ENCODE data around the gene TMEM181.
"Not testable (repeated sequence)": the region's sequence is repeated elsewhere in the genome, so short reads cannot be mapped to it uniquely, and the experiment has no call there.

The TMEM181 gene

GRCh38 chr6:158656986-158657385 lies 97.1 kb downstream of the TMEM181 start:
- FAIRE-seq; DNase-seq (ENCODE audit: low spot score): not testable (repeated sequence)

GRCh38 chr6:158660333-158660754 lies 100.5 kb downstream of the TMEM181 start:
- FAIRE-seq: no peak
- peak; percentile 48 for DNase-seq (ENCODE audit: low spot score)

GRCh38 chr6:158661156-158661685 lies 101.3 kb downstream of the TMEM181 start:
- no peak for DNase-seq (ENCODE audit: low spot score)

GRCh38 chr6:158662607-158662953 lies 102.7 kb downstream of the TMEM181 start:
- FAIRE-seq: no peak
- DNase-seq (ENCODE audit: low spot score): no peak

More at GRCh38 chr6:158661156-158661685, 101.3 kb downstream of the TMEM181 start:
- no peak for FAIRE-seq

- DNase-seq (ENCODE audit: low spot score) (no peak), FAIRE-seq (no peak)
Measured at GRCh38 chr6:158662954-158663624, 103.2 kb downstream of the TMEM181 start.

- FAIRE-seq: no peak
- DNase-seq (ENCODE audit: low spot score): no peak
Measured at GRCh38 chr6:158663625-158664165, 103.8 kb downstream of the TMEM181 start.

- FAIRE-seq (no peak), DNase-seq (ENCODE audit: low spot score) (no peak)
Measured at GRCh38 chr6:158665332-158665731, 105.4 kb downstream of the TMEM181 start.

GRCh38 chr6:158666628-158667359 lies 106.9 kb downstream of the TMEM181 start:
- DNase-seq (ENCODE audit: low spot score) (no peak), FAIRE-seq (no peak)

GRCh38 chr6:158667360-158667981 lies 107.6 kb downstream of the TMEM181 start:
- DNase-seq (ENCODE audit: low spot score) (no peak), FAIRE-seq (no peak)

GRCh38 chr6:158668707-158669103 lies 108.8 kb downstream of the TMEM181 start:
- FAIRE-seq: no peak
- no peak for DNase-seq (ENCODE audit: low spot score)

- no peak for DNase-seq (ENCODE audit: low spot score)
- no peak for FAIRE-seq
Measured at GRCh38 chr6:158669145-158670035, 109.5 kb downstream of the TMEM181 start.

GRCh38 chr6:158672119-158672518 lies 112.2 kb downstream of the TMEM181 start:
- DNase-seq (ENCODE audit: low spot score); FAIRE-seq: not testable (repeated sequence)

- no peak for DNase-seq (ENCODE audit: low spot score)
- FAIRE-seq: no peak
Measured at GRCh38 chr6:158672726-158673125, 112.8 kb downstream of the TMEM181 start.

GRCh38 chr6:158674342-158675131 lies 114.6 kb downstream of the TMEM181 start:
- FAIRE-seq: no peak

GRCh38 chr6:158677094-158677493 lies 117.2 kb downstream of the TMEM181 start:
- FAIRE-seq; DNase-seq (ENCODE audit: low spot score): not testable (repeated sequence)

More at GRCh38 chr6:158674342-158675131, 114.6 kb downstream of the TMEM181 start:
- no peak for DNase-seq (ENCODE audit: low spot score)

- DNase-seq (ENCODE audit: low spot score) (no peak), FAIRE-seq (no peak)
Measured at GRCh38 chr6:158677906-158678578, 118.2 kb downstream of the TMEM181 start.

GRCh38 chr6:158680015-158680414 lies 120.1 kb downstream of the TMEM181 start:
- no peak for FAIRE-seq
- no peak for DNase-seq (ENCODE audit: low spot score)

- no peak for FAIRE-seq
- no peak for DNase-seq (ENCODE audit: low spot score)
Measured at GRCh38 chr6:158680481-158680880, 120.6 kb downstream of the TMEM181 start.

GRCh38 chr6:158684311-158684710 lies 124.4 kb downstream of the TMEM181 start:
- DNase-seq (ENCODE audit: low spot score) (no peak), FAIRE-seq (no peak)
